ENCODE measurements around the gene GSE1. TPM values are rescaled to one million over a fixed set of nuclear protein-coding genes. Genes with fewer than 3 reads are reported as not detected.
A peak's percentile ranks its signal among the peaks of the same experiment; 100 is the strongest.

Gene GSE1
- total and polyA plus RNA-seq, 2 of the 13 experiments (the other 11 are each of a cell fraction or from before 2014, with no cell fraction given), result 16.1 to 31.2 TPM

- TF ChIP-seq ZNF749 (CRISPR knock-in tag; IDR thresholded peaks at IDR 0.05; ENCODE audit: borderline replicate concordance) (no peak), TERF1 (CRISPR knock-in tag; IDR thresholded peaks at IDR 0.05) (no peak), FOXJ3 (CRISPR knock-in tag; IDR thresholded peaks at IDR 0.05; ENCODE audit: borderline replicate concordance) (peak; percentile 46; the same call in 1 of the 2 replicates), RBM39 (IDR thresholded peaks at IDR 0.05; ENCODE audit: low read depth, low read length, poor library complexity, severe bottlenecking) (peak; percentile 88), ZNF564 (CRISPR knock-in tag; IDR thresholded peaks at IDR 0.05) (peak; percentile 83), IRF2 (CRISPR knock-in tag; IDR thresholded peaks at IDR 0.05) (peak; percentile 52; the same call in 1 of the 2 replicates), ZNF121 (CRISPR knock-in tag; IDR thresholded peaks at IDR 0.05) (peak; percentile 65), SALL2 (CRISPR knock-in tag; IDR thresholded peaks at IDR 0.05) (peak; percentile 68; the same call in 1 of the 2 replicates), ZNF570 (CRISPR knock-in tag; IDR thresholded peaks at IDR 0.05; ENCODE audit: borderline replicate concordance) (no peak), ZZZ3 (CRISPR knock-in tag; IDR thresholded peaks at IDR 0.05; ENCODE audit: borderline replicate concordance) (0 out of 2 replicates have a peak, but pooled peaks have one; percentile 78), ZNF639 (CRISPR knock-in tag; conservative IDR thresholded peaks at IDR 0.05) (peak; percentile 97), ZNF788 (CRISPR knock-in tag; IDR thresholded peaks at IDR 0.05; ENCODE audit: borderline replicate concordance) (peak; percentile 91; the same call in 1 of the 2 replicates), ZNF782 (CRISPR knock-in tag; IDR thresholded peaks at IDR 0.05; ENCODE audit: borderline replicate concordance) (no peak; the same call in 1 of the 2 replicates), CBX2 (IDR thresholded peaks at IDR 0.05; ENCODE audit: low read depth, low read length) (no peak), CBX2 (CRISPR knock-in tag; IDR thresholded peaks at IDR 0.05; ENCODE audit: low read depth) (no peak), HIVEP1 (CRISPR knock-in tag; IDR thresholded peaks at IDR 0.05) (0 out of 2 replicates have a peak, but pooled peaks have one; percentile 61), SNAPC5 (CRISPR knock-in tag; IDR thresholded peaks at IDR 0.05; ENCODE audit: borderline replicate concordance) (no peak), ZNF574 (CRISPR knock-in tag; IDR thresholded peaks at IDR 0.05) (peak; percentile 85), ZNF263 (CRISPR knock-in tag; IDR thresholded peaks at IDR 0.05) (peak; percentile 51), TAF15 (IDR thresholded peaks at IDR 0.05; ENCODE audit: low read depth, low read length, poor library complexity, severe bottlenecking) (peak; percentile 90), ATRX (CRISPR knock-in tag; IDR thresholded peaks at IDR 0.05; ENCODE audit: borderline replicate concordance) (no peak), ZKSCAN1 (IDR thresholded peaks at IDR 0.05; ENCODE audit: low read length) (no peak)
- TF ChIP-seq, protein P1, sequence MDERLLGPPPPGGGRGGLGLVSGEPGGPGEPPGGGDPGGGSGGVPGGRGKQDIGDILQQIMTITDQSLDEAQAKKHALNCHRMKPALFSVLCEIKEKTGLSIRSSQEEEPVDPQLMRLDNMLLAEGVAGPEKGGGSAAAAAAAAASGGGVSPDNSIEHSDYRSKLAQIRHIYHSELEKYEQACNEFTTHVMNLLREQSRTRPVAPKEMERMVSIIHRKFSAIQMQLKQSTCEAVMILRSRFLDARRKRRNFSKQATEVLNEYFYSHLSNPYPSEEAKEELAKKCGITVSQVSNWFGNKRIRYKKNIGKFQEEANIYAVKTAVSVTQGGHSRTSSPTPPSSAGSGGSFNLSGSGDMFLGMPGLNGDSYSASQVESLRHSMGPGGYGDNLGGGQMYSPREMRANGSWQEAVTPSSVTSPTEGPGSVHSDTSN (CRISPR knock-in tag; IDR thresholded peaks at IDR 0.05), result no peak
These were observed at the start of gene GSE1 (continued) for GRCh38 chr16:85612801-85613603.
